ENCODE data around the gene KRT82.

KRT82 gene

DNA sequence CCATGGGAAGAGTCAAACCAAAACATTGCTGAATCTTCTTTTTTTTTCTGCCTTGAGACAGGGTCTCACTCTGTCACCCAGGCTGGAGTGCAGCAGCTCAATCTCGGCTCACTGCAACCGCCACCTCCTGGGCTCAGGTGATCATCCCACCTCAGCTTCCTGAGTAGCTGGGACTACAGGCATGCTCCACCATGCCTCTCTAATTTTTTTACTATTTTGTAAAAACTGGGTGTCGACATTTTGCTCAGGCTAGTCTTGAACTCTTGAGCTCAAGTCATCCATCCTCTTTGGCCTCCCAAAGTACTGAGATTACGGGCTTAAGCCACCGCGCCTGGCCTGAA lies 29.5 kb upstream of the KRT82 start:
- no peak for DNase-seq (ENCODE audit: low read depth)

GRCh38 chr12:52434760-52435530 lies 28.8 kb upstream of the KRT82 start:
- peak; percentile 67 for DNase-seq (ENCODE audit: low read depth)

DNA sequence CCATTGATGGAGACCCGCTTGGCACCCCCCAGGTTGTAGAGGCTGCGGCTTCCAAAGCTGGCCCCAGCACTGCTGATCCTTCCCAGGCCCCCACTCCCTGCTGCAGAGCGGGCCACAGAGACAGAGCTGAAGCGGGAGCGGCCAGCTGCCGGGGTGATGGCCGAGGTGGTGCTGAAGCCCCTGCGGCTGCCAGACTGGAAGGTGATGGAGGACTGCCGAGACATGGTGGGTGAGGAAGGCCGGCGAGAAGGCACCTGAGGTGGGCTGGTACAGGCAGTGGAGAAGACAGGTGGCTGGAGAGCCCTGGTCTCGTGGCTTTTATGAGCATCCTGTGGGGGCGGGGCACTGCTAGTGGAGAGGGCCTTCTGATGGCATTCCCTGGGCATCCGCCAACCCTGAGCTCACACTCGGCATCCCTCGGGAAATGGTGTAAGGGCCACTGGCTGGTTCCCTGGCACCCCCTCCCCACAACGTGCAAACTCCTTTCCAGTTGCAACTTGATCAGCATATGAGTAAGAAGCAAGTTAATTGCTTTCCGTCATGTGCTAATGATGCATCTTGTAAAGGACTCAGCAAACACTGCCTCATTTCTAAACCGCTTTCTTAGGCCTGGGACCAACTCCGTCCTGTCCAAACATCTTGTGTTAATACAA lies 28.1 kb upstream of the KRT82 start, which contains the start of gene KRT75:
Gene KRT75 (minus strand): TSS at position 291 of the 653 bp plus-strand sequence. CDS start 67 bp downstream, at position 224.
- no peak for DNase-seq (ENCODE audit: low read depth)

DNA sequence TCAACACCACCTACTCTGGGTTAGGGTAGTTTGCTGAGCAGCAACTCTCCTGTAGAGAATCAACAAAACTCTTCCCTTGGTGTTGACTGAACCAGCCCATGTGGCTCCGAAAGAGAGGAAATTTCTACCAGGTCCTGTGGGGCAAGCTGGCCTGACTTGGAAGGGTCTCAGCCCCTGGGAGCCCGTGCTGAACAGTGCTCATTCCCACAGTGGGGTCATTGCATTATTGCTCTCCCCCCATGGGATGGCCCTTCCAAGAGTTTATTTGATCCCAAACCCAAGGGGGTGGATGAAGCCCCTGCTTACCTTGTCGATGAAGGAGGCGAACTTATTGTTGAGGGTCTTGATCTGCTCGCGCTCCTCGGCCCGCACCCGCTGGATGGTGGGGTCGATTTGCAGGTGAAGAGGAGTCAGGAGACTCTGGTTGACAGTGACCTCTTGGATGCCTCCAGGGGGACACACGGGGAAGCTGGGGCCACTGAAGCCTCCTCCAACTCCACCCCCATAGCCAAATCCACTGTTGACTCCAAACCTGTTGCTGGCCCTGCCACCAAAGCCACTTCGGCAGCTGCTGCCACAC lies 27.5 kb upstream of the KRT82 start:
- DNase-seq (ENCODE audit: low read depth), result no peak

GRCh38 chr12:52432559-52433207 lies 26.5 kb upstream of the KRT82 start:
- no peak for DNase-seq (ENCODE audit: low read depth)

GRCh38 chr12:52428121-52428520 lies 22.0 kb upstream of the KRT82 start:
- no peak for DNase-seq (ENCODE audit: low read depth)

- no peak for DNase-seq (ENCODE audit: low read depth)
Measured at GRCh38 chr12:52427083-52427482, 20.9 kb upstream of the KRT82 start.

DNA sequence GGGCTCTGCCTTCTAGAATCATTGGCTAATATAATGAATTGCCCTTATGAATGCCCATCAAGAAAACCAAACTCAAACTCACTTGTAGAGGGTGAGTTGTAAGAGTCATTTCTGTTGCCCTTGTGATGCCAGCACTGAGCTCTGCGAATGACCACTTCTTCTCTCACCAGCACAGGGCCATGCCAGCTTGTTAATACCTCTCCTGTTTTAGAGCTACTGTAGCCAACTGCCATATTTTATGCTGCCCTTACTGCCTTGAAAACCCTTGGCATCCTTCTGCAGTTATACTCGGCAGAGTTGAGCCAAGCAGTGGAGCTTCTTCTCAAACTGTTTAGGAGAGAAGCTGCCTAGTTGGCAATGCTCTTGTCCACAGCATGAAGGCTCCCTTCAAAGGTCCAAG lies 19.9 kb upstream of the KRT82 start:
- DNase-seq (ENCODE audit: low read depth), result no peak

DNA sequence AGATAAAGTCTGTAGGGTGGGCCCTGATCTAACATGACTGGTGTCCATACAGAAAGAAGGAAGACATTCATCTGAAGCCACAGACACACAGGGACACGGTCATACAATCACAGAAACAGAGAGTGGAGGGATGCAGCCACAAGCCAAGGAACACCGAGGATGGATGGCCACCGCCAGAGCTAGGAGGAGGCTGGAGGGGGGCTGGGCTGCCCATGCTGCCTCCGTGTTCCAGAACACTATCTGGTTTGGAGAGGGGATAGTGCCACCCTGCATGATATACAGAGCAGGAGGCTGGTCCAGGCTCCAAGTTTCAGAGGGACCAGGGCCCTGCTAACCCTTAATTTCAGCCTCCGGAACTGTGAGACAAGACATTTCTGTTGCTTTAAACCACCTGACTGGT lies 19.3 kb upstream of the KRT82 start:
- no peak for DNase-seq (ENCODE audit: low read depth)

DNA sequence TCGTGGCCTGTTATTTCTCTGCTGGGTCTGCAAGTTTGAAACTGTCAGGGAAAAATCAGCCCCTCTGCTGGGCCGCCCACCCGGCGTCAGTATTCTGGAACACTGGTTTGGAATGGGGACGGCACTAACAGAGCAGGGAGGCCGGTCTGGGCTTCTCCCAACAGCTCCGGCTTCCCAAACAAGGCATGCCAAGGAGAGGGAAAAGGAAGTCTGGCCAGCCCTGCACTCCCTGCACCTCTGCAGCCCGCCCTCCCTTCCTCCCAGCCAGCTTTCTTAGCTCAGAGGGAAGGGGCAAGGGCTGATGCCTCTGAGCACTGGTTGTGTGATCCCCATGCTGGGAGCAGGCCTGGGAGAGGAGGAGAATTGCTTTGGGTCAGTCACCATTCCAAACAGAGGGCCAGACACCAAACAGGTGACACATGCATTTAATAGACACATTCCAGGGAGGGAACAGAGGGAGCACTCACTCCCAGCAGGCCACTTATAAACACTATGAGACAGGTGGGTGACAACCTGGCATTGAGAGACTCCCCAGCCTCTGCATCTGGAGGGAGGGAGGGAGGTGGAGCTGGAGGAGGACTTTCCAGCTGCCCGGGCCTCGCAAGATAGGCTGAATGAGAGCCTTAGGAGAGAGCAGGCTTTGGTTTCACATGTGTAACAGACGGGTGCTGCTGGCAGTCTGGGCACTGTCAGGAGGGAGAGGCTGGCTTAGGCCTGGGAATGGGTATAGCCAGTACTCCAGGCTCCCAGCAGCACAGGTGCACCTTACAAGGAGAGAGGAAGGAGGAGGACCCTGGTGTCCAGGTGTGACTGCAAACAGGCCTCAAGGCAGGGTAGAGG lies 17.7 kb upstream of the KRT82 start:
- DNase-seq (ENCODE audit: low read depth), result no peak

DNA sequence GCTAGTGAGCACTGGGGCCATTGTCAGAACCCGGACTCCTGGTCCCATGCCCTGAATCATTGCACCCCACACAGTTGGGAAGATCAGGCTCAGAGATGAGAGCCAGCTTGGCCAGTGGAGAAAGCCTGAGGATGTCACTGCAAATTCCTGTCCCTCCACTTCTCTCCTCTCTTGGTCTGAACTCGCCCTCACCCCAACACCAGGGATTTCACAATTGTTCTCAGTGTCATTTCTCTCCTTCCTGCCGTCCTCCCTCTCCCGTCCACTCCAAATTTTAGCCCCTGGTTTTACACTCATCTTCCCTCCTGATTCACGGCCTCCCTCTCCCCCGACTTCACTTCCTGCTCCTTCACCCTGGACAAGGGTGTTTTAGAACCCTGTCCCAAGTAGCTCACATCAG lies 16.9 kb upstream of the KRT82 start:
- DNase-seq (ENCODE audit: low read depth), result no peak

- no peak for DNase-seq (ENCODE audit: low read depth)
Measured at GRCh38 chr12:52419656-52420055, 13.5 kb upstream of the KRT82 start.

- DNase-seq (ENCODE audit: low read depth), result no peak
Measured at GRCh38 chr12:52418576-52419110, 12.5 kb upstream of the KRT82 start.

- DNase-seq (ENCODE audit: low read depth), result no peak
Measured at GRCh38 chr12:52417740-52418139, 11.6 kb upstream of the KRT82 start.

- DNase-seq (ENCODE audit: low read depth), result no peak
Measured at GRCh38 chr12:52416795-52417194, 10.7 kb upstream of the KRT82 start.

DNA sequence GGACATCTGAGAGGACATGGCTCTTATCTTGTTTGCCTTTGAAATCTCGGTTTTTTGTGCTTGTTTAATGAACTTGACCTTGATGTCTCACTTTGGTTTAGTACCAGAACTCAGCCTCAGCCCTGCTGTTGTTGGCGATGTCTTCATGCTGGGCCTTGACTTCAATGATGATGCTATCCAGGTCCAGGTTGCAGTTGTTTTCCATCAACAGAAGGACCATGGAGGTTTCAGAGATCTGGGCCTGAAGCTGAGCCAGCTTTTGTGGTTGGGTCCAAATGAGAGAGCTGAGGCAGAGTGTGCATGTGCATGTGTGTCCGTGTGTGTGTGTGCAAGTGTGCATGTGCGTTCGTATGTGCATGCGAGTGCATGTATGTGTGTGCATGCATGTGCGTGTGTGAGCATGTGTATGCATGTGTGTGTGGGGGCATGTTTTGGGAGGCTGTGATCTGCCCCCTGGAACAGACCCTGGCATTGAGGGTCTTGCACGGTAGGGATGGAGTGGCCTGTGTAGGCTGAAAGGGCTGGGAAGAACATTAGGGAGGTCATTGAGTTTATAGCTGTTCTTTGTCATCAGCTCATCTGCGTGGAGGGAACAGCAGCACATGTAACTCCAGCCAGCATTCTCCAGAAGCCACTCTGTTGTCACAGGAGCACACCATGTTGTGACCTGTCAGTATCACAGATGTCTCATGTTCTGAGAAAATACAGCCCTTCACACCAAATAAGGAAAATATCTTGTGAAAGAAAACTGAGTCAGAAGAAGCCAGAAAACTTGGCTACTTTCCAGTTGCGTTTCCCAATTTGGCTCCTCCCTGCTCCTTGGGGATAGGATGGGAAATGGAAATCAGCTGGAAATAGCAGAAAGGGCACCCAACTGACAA lies 10.0 kb upstream of the KRT82 start:
- DNase-seq (ENCODE audit: low read depth), result peak; percentile 67

- no peak for DNase-seq (ENCODE audit: low read depth)
Measured at GRCh38 chr12:52414936-52415335, 8.8 kb upstream of the KRT82 start.

GRCh38 chr12:52413782-52414345 lies 7.7 kb upstream of the KRT82 start:
- DNase-seq (ENCODE audit: low read depth), result no peak

DNA sequence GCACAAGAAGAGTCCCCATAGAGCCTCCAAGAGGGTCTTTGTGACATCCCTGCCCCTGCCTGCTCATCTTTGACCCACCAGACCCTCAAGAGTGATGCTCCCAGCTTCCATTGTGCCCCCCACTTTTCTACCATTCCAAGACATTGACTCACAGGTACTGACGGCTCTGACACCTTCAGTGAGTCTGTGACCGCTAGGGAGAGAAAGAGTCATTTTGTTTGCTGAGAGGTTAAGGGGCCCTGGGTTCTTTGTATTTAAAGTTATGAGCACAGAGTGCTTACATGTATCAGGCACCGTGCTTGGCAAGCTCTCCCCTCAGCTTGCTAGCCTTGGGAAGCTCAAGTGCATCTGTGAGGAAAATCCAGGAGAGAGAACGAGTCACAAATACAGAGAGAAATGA lies 7.1 kb upstream of the KRT82 start:
- peak; percentile 22 for DNase-seq (ENCODE audit: low read depth)

DNA sequence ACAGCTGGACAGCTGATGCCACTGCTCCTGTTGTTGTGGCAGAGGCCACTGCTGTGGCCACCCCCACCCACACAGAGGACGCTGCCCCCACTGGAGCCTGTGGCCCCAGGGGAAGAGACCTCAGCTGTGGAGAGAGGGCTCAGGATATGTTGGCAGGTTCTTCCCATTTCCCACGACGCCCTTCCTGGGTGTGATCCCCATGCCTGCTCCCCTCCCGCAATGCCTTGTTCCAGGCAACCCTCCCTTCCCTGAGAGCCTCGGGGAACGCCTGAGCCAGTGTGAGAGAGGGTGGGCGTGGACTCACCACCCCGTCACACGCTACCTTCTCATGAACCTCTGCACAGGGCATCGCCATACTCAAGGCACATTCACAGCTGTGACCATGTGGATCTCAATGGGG lies 5.7 kb upstream of the KRT82 start:
- no peak for DNase-seq (ENCODE audit: low read depth)

Data from ELR (cell line).